Endometrial microvascular endothelial cells (primary cell): ENCODE results near the gene LEKR1. TPM values are rescaled to one million over a fixed set of nuclear protein-coding genes. Genes with fewer than 3 reads are reported as not detected.
"Not testable (repeated sequence)": the region's sequence is repeated elsewhere in the genome, so short reads cannot be mapped to it uniquely, and the experiment has no call there.

Source experiments
- in situ Hi-C: cut with HindIII; loops from 2 replicates; pipeline ENCODE4 v1.10.0; 2017; ENCODE audit warnings: low sequenced_read_pairs, low pct_unique_long_range_greater_than_20kb; ENCODE audit errors: inconsistent ontology term
- total RNA-seq: library from RNA; depleted of rRNA; stranded (reverse); fragments of >200 nt; gene quantifications from one replicate; pipeline ENCODE4 v1.2.3, GENCODE V29; 2015; ENCODE audit errors: inconsistent ontology term

Gene LEKR1
- total RNA-seq, 1 donor from 2014 or later: 0.09 TPM

GRCh38 chr3:156826896-156827882, 1.0 kb downstream of the LEKR1 start:
- in situ Hi-C loops: no loop called here

- in situ Hi-C loops: no loop called here
Observed at GRCh38 chr3:156831006-156831405, 4.9 kb downstream of the LEKR1 start.

GRCh38 chr3:156834435-156834834, 8.3 kb downstream of the LEKR1 start:
- in situ Hi-C loops: no loop called here

- in situ Hi-C loops: no loop called here
Observed at GRCh38 chr3:156834962-156835535, 8.9 kb downstream of the LEKR1 start.

GRCh38 chr3:156836701-156837100, 10.5 kb downstream of the LEKR1 start:
- in situ Hi-C loops: no loop called here

GRCh38 chr3:156837115-156837514, 11.0 kb downstream of the LEKR1 start:
- in situ Hi-C loops: no loop called here

- in situ Hi-C loops: no loop called here
Observed at GRCh38 chr3:156838035-156838434, 11.9 kb downstream of the LEKR1 start.

- in situ Hi-C loops: no loop called here
Observed at GRCh38 chr3:156840826-156841689, 14.9 kb downstream of the LEKR1 start.

GRCh38 chr3:156843071-156843808, 17.1 kb downstream of the LEKR1 start:
- in situ Hi-C loops: no loop called here

GRCh38 chr3:156847752-156848448, 21.7 kb downstream of the LEKR1 start:
- in situ Hi-C loops: no loop called here

GRCh38 chr3:156859578-156859977, 33.4 kb downstream of the LEKR1 start:
- in situ Hi-C loops: no loop called here

GRCh38 chr3:156860873-156861272, 34.7 kb downstream of the LEKR1 start:
- in situ Hi-C loops: no loop called here

GRCh38 chr3:156862338-156862737, 36.2 kb downstream of the LEKR1 start:
- in situ Hi-C loops: no loop called here

GRCh38 chr3:156865732-156866131, 39.6 kb downstream of the LEKR1 start:
- in situ Hi-C loops: no loop called here

GRCh38 chr3:156867174-156867573, 41.0 kb downstream of the LEKR1 start:
- in situ Hi-C loops: no loop called here

- in situ Hi-C loops: no loop called here
Observed at GRCh38 chr3:156867920-156868319, 41.8 kb downstream of the LEKR1 start.

GRCh38 chr3:156873906-156874305, 47.8 kb downstream of the LEKR1 start:
- in situ Hi-C loops: no loop called here

GRCh38 chr3:156879491-156879890, 53.3 kb downstream of the LEKR1 start:
- in situ Hi-C loops: not testable (repeated sequence)
